K562 (cell line): Measurements from ENCODE around the gene AIFM1. TPM values are rescaled to one million over a fixed set of nuclear protein-coding genes. Genes with fewer than 3 reads are reported as not detected.

ENCODE experiments used
- ATAC-seq: fragments of 200-7000 bp; cut with Tn5 transposase; 3 replicates; pipeline ENCODE4 v1.9.1; 2020; ENCODE audit warnings: moderate library complexity
- BruUV-seq: library from RNA; stranded (reverse); fragments of 400-500 nt; replicated peaks from 2 replicates; lab custom pipeline; 2021; lab: Mats Ljungman, UMichigan
- CTCF ChIA-PET: fragments of 300-600 bp; formaldehyde crosslinking; extraction: SDS; loops from one replicate; lab custom pipeline; 2021; ENCODE audit warnings: low intra/inter-chr PET ratio; lab: Yijun Ruan, JAX
- POLR2A ChIA-PET: fragments of 300-600, 350-650 bp; sonication (Branson Sonifier 250); formaldehyde crosslinking; extraction: SDS; loops from one replicate; lab custom pipeline; 2021; ENCODE audit warnings: antibody characterized with exemption, inconsistent platforms; lab: Yijun Ruan, JAX
- DNase-seq, 4 experiments: peaks; one replicate each; pipeline versions ENCODE4 v3.0.0 to v3.0.0-alpha.2; 2011 to 2018; ENCODE audit warnings: low spot score in 3 of 4, mixed read lengths in 3 of 4; ENCODE audit errors: extremely low read depth in 1 of 4
- FAIRE-seq: peaks from 2 replicates; lab custom pipeline; 2011; peaks lifted over from hg19 to GRCh38; lab: Jason Lieb, UNC
- H2AFZ ChIP-seq: 2 replicates; pipeline ENCODE4 v1.6.0; 2011; ENCODE audit warnings: low read depth, low read length, control low read depth, inconsistent platforms
- H3K27ac ChIP-seq: fragments of 200-600 bp; 3 replicates; pipeline ENCODE4 v1.8.0; 2011; ENCODE audit warnings: low read depth, mild to moderate bottlenecking, control low read depth, inconsistent platforms, low read length, moderate library complexity, mixed read lengths; ENCODE audit errors: extremely low read depth
- H3K27me3 ChIP-seq, 2 experiments: fragments of 300-600 bp in 1 of 2; 2 replicates in 1 of 2; 3 replicates in 1 of 2; pipeline versions ENCODE4 v1.6.0 to v1.8.0; 2011; ENCODE audit warnings: inconsistent platforms in 2 of 2, low read length in 2 of 2, mild to moderate bottlenecking in 1 of 2, mixed read lengths in 1 of 2, moderate library complexity in 1 of 2; ENCODE audit not compliant: control insufficient read depth in 2 of 2, insufficient read depth in 2 of 2
- H3K36me3 ChIP-seq: fragments of 300-600 bp; 3 replicates; pipeline ENCODE4 v1.8.0; 2011; ENCODE audit warnings: mild to moderate bottlenecking, low read length, inconsistent platforms; ENCODE audit not compliant: control insufficient read depth, insufficient read depth
- H3K4me1 ChIP-seq, 2 experiments: fragments of 200-600 bp in 1 of 2; replicated peaks in 1 of 2; 2 replicates in 1 of 2; 3 replicates in 1 of 2; pipeline versions ENCODE4 v1.5.1 to v1.8.0; 2011; ENCODE audit warnings: inconsistent platforms in 2 of 2, low read length in 2 of 2, mild to moderate bottlenecking in 1 of 2, mixed read lengths in 1 of 2, moderate library complexity in 1 of 2; ENCODE audit not compliant: control insufficient read depth in 2 of 2, insufficient read depth in 2 of 2
- H3K4me2 ChIP-seq: 2 replicates; pipeline ENCODE4 v1.6.1; 2011; ENCODE audit warnings: low read length, control low read depth, inconsistent platforms, mixed read lengths; ENCODE audit not compliant: insufficient read depth
- H3K4me3 ChIP-seq: fragments of 200-600 bp; sonication (generic), shearing (Covaris generic); 2 replicates; pipeline ENCODE4 v1.5.1; 2016; ENCODE audit warnings: control low read depth, inconsistent platforms
- H3K79me2 ChIP-seq: fragments of 200-600 bp; 3 replicates; pipeline ENCODE4 v1.8.0; 2011; ENCODE audit warnings: low read length, inconsistent platforms; ENCODE audit not compliant: control insufficient read depth, insufficient read depth
- H3K9ac ChIP-seq, 2 experiments: 2 replicates each; pipeline versions ENCODE4 v1.6.0 to v1.6.1; 2011; ENCODE audit warnings: low read depth in 2 of 2, low read length in 2 of 2, control low read depth in 1 of 2, inconsistent platforms in 1 of 2, mild to moderate bottlenecking in 1 of 2, mixed read lengths in 1 of 2; ENCODE audit not compliant: insufficient read depth in 1 of 2
- H3K9me1 ChIP-seq: one replicate; pipeline ENCODE4 v1.6.0; 2011; ENCODE audit warnings: inconsistent platforms, mild to moderate bottlenecking, low read length, moderate library complexity; ENCODE audit not compliant: control insufficient read depth, insufficient read depth
- H3K9me3 ChIP-seq: replicated peaks from 2 replicates; pipeline ENCODE4 v1.5.1; 2011; ENCODE audit warnings: low read depth, low read length, inconsistent platforms; ENCODE audit not compliant: control insufficient read depth, insufficient read depth
- H4K20me1 ChIP-seq: replicated peaks from 2 replicates; pipeline ENCODE4 v1.6.1; 2011; ENCODE audit warnings: low read length, inconsistent platforms, mixed read lengths; ENCODE audit not compliant: control insufficient read depth, insufficient read depth
- CLOCK ChIP-seq: fragments of 250-450 bp; sonication (Bioruptor Pico); IDR thresholded peaks from 2 replicates; pipeline ENCODE4 v1.4.0; 2020; ENCODE audit warnings: mild to moderate bottlenecking, moderate library complexity, borderline replicate concordance
- CTCF ChIP-seq, 3 experiments: IDR thresholded peaks in 2 of 3; conservative IDR thresholded peaks in 1 of 3; 2 replicates each; pipeline ENCODE4 v1.5.1; 2011 to 2012; ENCODE audit warnings: low read length in 3 of 3, mild to moderate bottlenecking in 3 of 3, control low read depth in 2 of 3, improper control_type of control experiment in 1 of 3, inconsistent platforms in 1 of 3, low read depth in 1 of 3, mixed read lengths in 1 of 3, moderate library complexity in 1 of 3; ENCODE audit not compliant: insufficient read depth in 2 of 3
- NR2C2 ChIP-seq, 2 experiments: fragments of 200-800 bp in 1 of 2; sonication (Bioruptor generic) in 1 of 2; sonication (generic) in 1 of 2; formaldehyde crosslinking in 1 of 2; IDR thresholded peaks; 2 replicates each; pipeline versions ENCODE4 v1.6.1 to v1.8.0; 2016 to 2022; ENCODE audit warnings: mild to moderate bottlenecking in 1 of 2, missing compliant biosample characterization in 1 of 2, missing genetic modification characterization in 1 of 2, missing genetic modification reagents in 1 of 2
- SETDB1 ChIP-seq: IDR thresholded peaks from one replicate; pipeline ENCODE4 v1.6.1; 2012; ENCODE audit warnings: low read length, control low read depth, inconsistent platforms
- SRF ChIP-seq, 2 experiments: fragments of 250-450, 450-650 bp in 1 of 2; sonication (Bioruptor Pico) in 1 of 2; sonication (generic) in 1 of 2; formaldehyde crosslinking; IDR thresholded peaks; 2 replicates each; pipeline versions ENCODE4 v1.5.0 to v1.5.1; 2020 to 2022; ENCODE audit warnings: mild to moderate bottlenecking in 1 of 2, missing genetic modification reagents in 1 of 2
- TFAP4 ChIP-seq: sonication (generic); formaldehyde crosslinking; IDR thresholded peaks from 2 replicates; pipeline ENCODE4 v1.8.0; 2022; ENCODE audit warnings: missing genetic modification reagents, mild to moderate bottlenecking, moderate library complexity, borderline replicate concordance
- TOE1 ChIP-seq, 2 experiments: fragments of 450-650 bp in 1 of 2; sonication (generic) in 1 of 2; formaldehyde crosslinking in 1 of 2; IDR thresholded peaks; 2 replicates each; pipeline versions ENCODE4 v1.7.1 to v1.8.0; 2016 to 2022; ENCODE audit warnings: borderline replicate concordance in 2 of 2, mild to moderate bottlenecking in 2 of 2, antibody characterized with exemption in 1 of 2, inconsistent platforms in 1 of 2, low read depth in 1 of 2, missing genetic modification reagents in 1 of 2, moderate library complexity in 1 of 2
- ZNF263 ChIP-seq: sonication (generic); formaldehyde crosslinking; IDR thresholded peaks from 2 replicates; pipeline ENCODE4 v1.8.0; 2022; ENCODE audit warnings: mild to moderate bottlenecking, missing genetic modification reagents, borderline replicate concordance
- WGBS: fragments of 100-300 bp; shearing (Covaris generic); methylation state at CpG from one replicate; pipeline ENCODE4 v1.1.6; 2016; ENCODE audit warnings: low coverage, mixed read lengths; ENCODE audit not compliant: insufficient coverage; ENCODE audit errors: missing lambda C conversion rate; 5-methylcytosine and 5-hydroxymethylcytosine counted together
- in situ Hi-C: fragments of 300-500 bp; cut with MboI; formaldehyde crosslinking; loops from 4 replicates; pipeline ENCODE4 v1.15.0; 2018; ENCODE audit warnings: inconsistent platforms, mixed read lengths
- intact Hi-C: fragments of 100-400 bp; cut with micrococcal nuclease; formaldehyde crosslinking; loops from 2 replicates; pipeline ENCODE4 v1.14.2; 2022
- polyA plus RNA-seq, 8 experiments: library from polyadenylated mRNA; depleted of rRNA in 4 of 8; stranded (reverse) in 5 of 8; unstranded in 3 of 8; fragments of >200 nt; fragmentation: Nextera tagmentation in 2 of 8; fragmentation: Illumina TruSeq in 1 of 8; extraction: Ambion mirVana in 2 of 8; extraction: Trizol in 1 of 8; gene quantifications; 2 replicates each; pipeline versions ENCODE4 v1.2.1 to v1.2.3, GENCODE V29; 2011 to 2014; ENCODE audit warnings: inconsistent platforms in 1 of 8, missing spikeins in 1 of 8
- total RNA-seq, 7 experiments: library from RNA; depleted of rRNA in 6 of 7; stranded (reverse); fragments of >200 nt in 6 of 7; fragmentation: Illumina TruSeq in 2 of 7; extraction: Trizol in 2 of 7; gene quantifications; 2 replicates each; pipeline versions ENCODE4 v1.2.1 to v1.2.3, GENCODE V29; 2011 to 2021; ENCODE audit warnings: low replicate concordance in 1 of 7
- TF ChIP-seq, protein P1 (sequence below), 2 experiments: fragments of 450-650 bp in 1 of 2; sonication (generic) in 1 of 2; formaldehyde crosslinking in 1 of 2; IDR thresholded peaks in 1 of 2; conservative IDR thresholded peaks in 1 of 2; 2 replicates each; pipeline versions ENCODE4 v1.6.1 to v1.8.1; 2016 to 2023; ENCODE audit warnings: mild to moderate bottlenecking in 2 of 2, moderate library complexity in 2 of 2, inconsistent platforms in 1 of 2, missing genetic modification reagents in 1 of 2

The AIFM1 gene
- total and polyA plus RNA-seq, 9 of the 15 experiments (the other 6 are each of a cell fraction or from before 2014, with no cell fraction given): 51.0 to 117 (median 91.2) TPM

GRCh38 chrX:130108647-130109428 lies 56.8 kb downstream of the AIFM1 start:
- ChIA-PET POLR2A (interaction anchor here (0.6 to 2.9 kb wide), 4 partner anchors 10 to 14 kb away, joined by 3 to 11 read pairs (median 6); no protein-coding TSS in a partner anchor), CTCF (no interaction called here)
- DNase-seq (peak; percentile 57 to 66 (median 60)), ATAC-seq (peak; percentile 59), FAIRE-seq (peak; percentile 26)
- in situ Hi-C loops: no loop called here
- TSS peak; percentile 29 for BruUV-seq
- Histone ChIP-seq H3K79me2 (peaks cover 62% of the 10 kb centered on the region), H3K27ac (peak overlapping the region; percentile 96), H2AFZ (0 out of 2 replicates have a peak overlapping the region, but pooled peaks have one; percentile 14), H3K4me3 (peak overlapping the region; percentile 71), H3K9me1 (no peaks in the 10 kb centered on the region), H3K4me2 (peak overlapping the region; percentile 87), H4K20me1 (peaks cover 29% of the 10 kb centered on the region), H3K4me1 (peaks cover 36 to 41% of the 10 kb centered on the region in 2 experiments), H3K36me3 (peaks cover 14% of the 10 kb centered on the region), H3K9me3 (no peaks in the 10 kb centered on the region), H3K9ac (peak overlapping the region; percentile 92 to 97), H3K27me3 (no peaks in the 10 kb centered on the region)
- 7% methylated on average over 7 of the region's 9 CpGs for WGBS
- intact Hi-C loops: no loop called here
- TF ChIP-seq CLOCK (no peak), TOE1 (IDR thresholded peaks at IDR 0.05; ENCODE audit: borderline replicate concordance) (no peak), TOE1 (CRISPR knock-in tag; IDR thresholded peaks at IDR 0.05; ENCODE audit: borderline replicate concordance, low read depth) (no peak), SRF (CRISPR knock-in tag; IDR thresholded peaks at IDR 0.05) (no peak), ZNF263 (CRISPR knock-in tag) (peak; percentile 85), NR2C2 (CRISPR knock-in tag; IDR thresholded peaks at IDR 0.05) (0 out of 2 replicates have a peak, but pooled peaks have one; percentile 25), NR2C2 (tag; IDR thresholded peaks at IDR 0.05) (no peak), SETDB1 (no peak), CTCF (IDR thresholded peaks at IDR 0.05 in 2 of 3, conservative IDR thresholded peaks at IDR 0.05 in 1 of 3; ENCODE audit: insufficient read depth in 2 of 3, low read depth in 1 of 3, low read length in 3 of 3) (0 out of 6 replicates have a peak, but pooled peaks of 1 of the 3 experiments have one; percentile 8), TFAP4 (CRISPR knock-in tag) (peak; percentile 97)
- TF ChIP-seq, protein P1, sequence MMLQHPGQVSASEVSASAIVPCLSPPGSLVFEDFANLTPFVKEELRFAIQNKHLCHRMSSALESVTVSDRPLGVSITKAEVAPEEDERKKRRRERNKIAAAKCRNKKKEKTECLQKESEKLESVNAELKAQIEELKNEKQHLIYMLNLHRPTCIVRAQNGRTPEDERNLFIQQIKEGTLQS (IDR thresholded peaks at IDR 0.05): peak; percentile 63
- TF ChIP-seq, protein P1 (CRISPR knock-in tag; conservative IDR thresholded peaks at IDR 0.05): no peak
